ENCODE measurements around the gene UBE2G2. TPM values are rescaled to one million over a fixed set of nuclear protein-coding genes. Genes with fewer than 3 reads are reported as not detected.

UBE2G2 gene
- total and polyA plus RNA-seq, 10 donors = 39.4 to 125 (median 84.5) TPM

DNA sequence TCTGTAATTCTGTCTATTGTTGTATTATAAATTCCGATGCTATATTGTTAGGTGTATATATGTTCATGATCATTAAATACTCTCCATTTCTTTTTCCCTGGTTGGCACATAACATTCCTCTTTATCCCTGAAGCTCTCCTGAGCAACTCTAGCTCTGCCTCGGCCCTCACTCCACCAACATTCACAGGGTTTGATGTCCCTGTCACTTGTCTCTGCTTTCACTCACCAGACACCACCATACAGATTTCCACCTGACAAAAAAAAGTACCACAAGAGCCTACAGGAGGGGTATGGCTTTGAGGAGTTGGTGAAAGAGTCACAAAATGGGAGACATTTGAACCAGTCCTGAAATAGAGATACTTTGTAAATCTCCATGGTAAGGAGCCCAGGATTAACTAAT is 81.5 kb downstream of the UBE2G2 start:
- no peak for DNase-seq
- Histone ChIP-seq H3K27me3 (replicated peaks in 1 of 7) (peaks cover 3 to 62% (median 28%) of the 10 kb centered on the region in 7 donors), H3K27ac (no peak overlapping the region), H3K9me3 (no peaks in the 10 kb centered on the region), H3K36me3 (no peaks in the 10 kb centered on the region), H3K4me3 (no peak overlapping the region), H3K4me1 (peaks cover 5 to 19% (median 9%) of the 10 kb centered on the region in 6 donors)
- WGBS, 5 donors = 80 to 93% (median 82%) methylated on average over 2 of the region's 2 CpGs
- TF ChIP-seq POLR2AphosphoS5 (IDR thresholded peaks at IDR 0.05) = no peak
- TF ChIP-seq, protein P1, sequence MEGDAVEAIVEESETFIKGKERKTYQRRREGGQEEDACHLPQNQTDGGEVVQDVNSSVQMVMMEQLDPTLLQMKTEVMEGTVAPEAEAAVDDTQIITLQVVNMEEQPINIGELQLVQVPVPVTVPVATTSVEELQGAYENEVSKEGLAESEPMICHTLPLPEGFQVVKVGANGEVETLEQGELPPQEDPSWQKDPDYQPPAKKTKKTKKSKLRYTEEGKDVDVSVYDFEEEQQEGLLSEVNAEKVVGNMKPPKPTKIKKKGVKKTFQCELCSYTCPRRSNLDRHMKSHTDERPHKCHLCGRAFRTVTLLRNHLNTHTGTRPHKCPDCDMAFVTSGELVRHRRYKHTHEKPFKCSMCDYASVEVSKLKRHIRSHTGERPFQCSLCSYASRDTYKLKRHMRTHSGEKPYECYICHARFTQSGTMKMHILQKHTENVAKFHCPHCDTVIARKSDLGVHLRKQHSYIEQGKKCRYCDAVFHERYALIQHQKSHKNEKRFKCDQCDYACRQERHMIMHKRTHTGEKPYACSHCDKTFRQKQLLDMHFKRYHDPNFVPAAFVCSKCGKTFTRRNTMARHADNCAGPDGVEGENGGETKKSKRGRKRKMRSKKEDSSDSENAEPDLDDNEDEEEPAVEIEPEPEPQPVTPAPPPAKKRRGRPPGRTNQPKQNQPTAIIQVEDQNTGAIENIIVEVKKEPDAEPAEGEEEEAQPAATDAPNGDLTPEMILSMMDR (IDR thresholded peaks at IDR 0.05 in 8 of 11, conservative IDR thresholded peaks at IDR 0.05 in 3 of 11) = no peak
- TF ChIP-seq POLR2A (IDR thresholded peaks at IDR 0.05) = no peak
- intact Hi-C loops (cut with DNase I; ENCODE audit: low total_unique reads) = no loop called here

Other genes starting within 250 kb of the UBE2G2 start
- not detected for gene KRTAP10-3, start 243.0 kb downstream of the UBE2G2 start, total RNA-seq
- not detected for gene KRTAP10-3, start 243.0 kb downstream of the UBE2G2 start, polyA plus RNA-seq
- not detected for gene KRTAP10-4, start 228.1 kb downstream of the UBE2G2 start, total RNA-seq
- gene KRTAP10-4, start 228.1 kb downstream of the UBE2G2 start, polyA plus RNA-seq = not detected
- gene KRTAP10-5, start 221.2 kb downstream of the UBE2G2 start, total RNA-seq = not detected
- gene KRTAP10-5, start 221.2 kb downstream of the UBE2G2 start, polyA plus RNA-seq = not detected
- gene KRTAP10-6, start 209.3 kb downstream of the UBE2G2 start, total RNA-seq = not detected
- gene KRTAP10-6, start 209.3 kb downstream of the UBE2G2 start, polyA plus RNA-seq = not detected
- not detected for gene KRTAP10-7, start 201.2 kb downstream of the UBE2G2 start, total RNA-seq
- not detected for gene KRTAP10-7, start 201.2 kb downstream of the UBE2G2 start, polyA plus RNA-seq
- gene KRTAP10-8, start 189.7 kb downstream of the UBE2G2 start, total RNA-seq = not detected
- gene KRTAP10-8, start 189.7 kb downstream of the UBE2G2 start, polyA plus RNA-seq = not detected
- not detected for gene KRTAP10-9, start 174.7 kb downstream of the UBE2G2 start, total RNA-seq
- not detected for gene KRTAP10-9, start 174.7 kb downstream of the UBE2G2 start, polyA plus RNA-seq
- gene KRTAP10-10, start 164.5 kb downstream of the UBE2G2 start, total RNA-seq = not detected
- gene KRTAP10-10, start 164.5 kb downstream of the UBE2G2 start, polyA plus RNA-seq = not detected
- not detected for gene KRTAP10-11, start 155.4 kb downstream of the UBE2G2 start, total RNA-seq
- gene KRTAP10-11, start 155.4 kb downstream of the UBE2G2 start, polyA plus RNA-seq = not detected
- not detected for gene KRTAP12-4, start 147.2 kb downstream of the UBE2G2 start, total RNA-seq
- not detected for gene KRTAP12-4, start 147.2 kb downstream of the UBE2G2 start, polyA plus RNA-seq
- gene KRTAP12-3, start 143.9 kb downstream of the UBE2G2 start, total RNA-seq = not detected
- gene KRTAP12-3, start 143.9 kb downstream of the UBE2G2 start, polyA plus RNA-seq = not detected
- gene KRTAP12-2, start 134.9 kb downstream of the UBE2G2 start, total RNA-seq = not detected
- gene KRTAP12-2, start 134.9 kb downstream of the UBE2G2 start, polyA plus RNA-seq = not detected
- not detected for gene KRTAP12-1, start 119.7 kb downstream of the UBE2G2 start, total RNA-seq
- not detected for gene KRTAP12-1, start 119.7 kb downstream of the UBE2G2 start, polyA plus RNA-seq
- not detected for gene KRTAP10-12, start 104.6 kb downstream of the UBE2G2 start, total RNA-seq
- gene KRTAP10-12, start 104.6 kb downstream of the UBE2G2 start, polyA plus RNA-seq = not detected
- under 1 TPM in 1 of 7 donors, not detected in 6; 0.22 TPM for gene TSPEAR, start 90.2 kb downstream of the UBE2G2 start, total RNA-seq
- under 1 TPM in 2 of 3 donors, not detected in 1; 0.02 to 0.03 TPM for gene TSPEAR, start 90.2 kb downstream of the UBE2G2 start, polyA plus RNA-seq
- 100 to 1,000 TPM in 1 of 7 donors, 10 to 100 TPM in 6; 62.2 to 101 (median 68.6) TPM for gene SUMO3, start 16.2 kb upstream of the UBE2G2 start, total RNA-seq
- gene SUMO3, start 16.2 kb upstream of the UBE2G2 start, polyA plus RNA-seq = 10 to 100 TPM; 38.2 to 90.7 (median 57.9) TPM
- 100 to 1,000 TPM; 121 to 189 (median 165) TPM for gene PTTG1IP, start 71.9 kb upstream of the UBE2G2 start, total RNA-seq
- gene PTTG1IP, start 71.9 kb upstream of the UBE2G2 start, polyA plus RNA-seq = 10 to 100 TPM; 57.6 to 69.3 (median 64.9) TPM
- gene ITGB2, start 119.1 kb upstream of the UBE2G2 start, total RNA-seq = 100 to 1,000 TPM; 285 to 754 (median 415) TPM
- gene ITGB2, start 119.1 kb upstream of the UBE2G2 start, polyA plus RNA-seq = 100 to 1,000 TPM in 2 of 3 donors, 10 to 100 TPM in 1; 92.1 to 332 (median 250) TPM
- gene SLX9, start 138.2 kb upstream of the UBE2G2 start, total RNA-seq = 10 to 100 TPM in 6 of 7 donors, 1 to 10 TPM in 1; 6.1 to 30.6 (median 26.4) TPM
- gene SLX9, start 138.2 kb upstream of the UBE2G2 start, polyA plus RNA-seq = 10 to 100 TPM; 16.4 to 35.4 (median 28.5) TPM

Measured in spleen (tissue), 11 donors.